ENCODE data around the gene CDKN1B. TPM values are rescaled to one million over a fixed set of nuclear protein-coding genes. Genes with fewer than 3 reads are reported as not detected.

Gene CDKN1B
- total RNA-seq, 1 donor from 2014 or later = 78.2 TPM

- no peak for DNase-seq (ENCODE audit: low read depth in 2 of 2)
Measured at GRCh38 chr12:12700254-12700653, 16.9 kb upstream of the CDKN1B start.

- no peak for DNase-seq (ENCODE audit: low read depth in 2 of 2)
Measured at GRCh38 chr12:12701457-12701856, 15.7 kb upstream of the CDKN1B start.

GRCh38 chr12:12704593-12705230, 12.5 kb upstream of the CDKN1B start:
- DNase-seq (ENCODE audit: low read depth in 2 of 2) = peak; percentile 95

GRCh38 chr12:12705838-12706520, 11.2 kb upstream of the CDKN1B start:
- peak in 1 of 2 donors; percentile 18 for DNase-seq (ENCODE audit: low read depth in 2 of 2)

- no peak for DNase-seq (ENCODE audit: low read depth in 2 of 2)
Measured at GRCh38 chr12:12713932-12714275, 3.3 kb upstream of the CDKN1B start.

- DNase-seq (ENCODE audit: low read depth in 2 of 2) = peak in 1 of 2 donors; percentile 74
Measured at GRCh38 chr12:12714276-12715021, 2.7 kb upstream of the CDKN1B start.

- DNase-seq (ENCODE audit: low read depth in 2 of 2) = no peak
Measured at GRCh38 chr12:12715128-12715458, 2.1 kb upstream of the CDKN1B start.

- DNase-seq (ENCODE audit: low read depth in 2 of 2) = peak; percentile 19 to 53
Measured at GRCh38 chr12:12715459-12716150, 1.6 kb upstream of the CDKN1B start.

GRCh38 chr12:12716151-12716792, 896 bp upstream of the CDKN1B start:
- peak; percentile 53 to 90 for DNase-seq (ENCODE audit: low read depth in 2 of 2)

- peak; percentile 41 to 50 for DNase-seq (ENCODE audit: low read depth in 2 of 2)
Measured at GRCh38 chr12:12717586-12718380, 615 bp downstream of the CDKN1B start.

GRCh38 chr12:12718381-12718759, 1.2 kb downstream of the CDKN1B start:
- peak; percentile 23 to 38 for DNase-seq (ENCODE audit: low read depth in 2 of 2)

GRCh38 chr12:12718853-12719252, 1.7 kb downstream of the CDKN1B start:
- DNase-seq (ENCODE audit: low read depth in 2 of 2) = peak; percentile 30 to 55

- peak; percentile 64 to 75 for DNase-seq (ENCODE audit: low read depth in 2 of 2)
Measured at GRCh38 chr12:12719496-12719895, 2.3 kb downstream of the CDKN1B start.

- peak; percentile 16 to 26 for DNase-seq (ENCODE audit: low read depth in 2 of 2)
Measured at GRCh38 chr12:12720052-12720451, 2.9 kb downstream of the CDKN1B start.

GRCh38 chr12:12720672-12721161, 3.5 kb downstream of the CDKN1B start:
- DNase-seq (ENCODE audit: low read depth in 2 of 2) = peak; percentile 30 to 39

- peak; percentile 35 to 49 for DNase-seq (ENCODE audit: low read depth in 2 of 2)
Measured at GRCh38 chr12:12721176-12721751, 4.1 kb downstream of the CDKN1B start.

GRCh38 chr12:12721814-12722434, 4.8 kb downstream of the CDKN1B start:
- DNase-seq (ENCODE audit: low read depth in 2 of 2) = peak in 1 of 2 donors; percentile 32

- peak; percentile 61 to 64 for DNase-seq (ENCODE audit: low read depth in 2 of 2)
Measured at GRCh38 chr12:12722435-12723148, 5.4 kb downstream of the CDKN1B start.

- DNase-seq (ENCODE audit: low read depth in 2 of 2) = peak; percentile 36 to 37
Measured at GRCh38 chr12:12723149-12723680, 6.0 kb downstream of the CDKN1B start.

Measured in lung microvascular endothelial cell (primary cell).